Upper lobe of left lung (tissue), 6 donors: ENCODE results near the gene GAST. TPM values are rescaled to one million over a fixed set of nuclear protein-coding genes. Genes with fewer than 3 reads are reported as not detected.

Experiments
- ATAC-seq, 2 donors: fragments of 200-7000 bp; cut with Tn5 transposase; one replicate each; pipeline ENCODE4 v1.9.1; 2022; ENCODE audit warnings: mild to moderate bottlenecking in 2 of 2, moderate library complexity in 2 of 2; ENCODE audit not compliant: low FRiP score in 2 of 2
- DNase-seq, 2 donors: peaks; one replicate each; pipeline ENCODE4 v3.0.0-alpha.2; 2019 to 2020
- H3K27ac ChIP-seq, 4 donors: fragments of 200-600 bp; sonication (generic); one replicate each; pipeline ENCODE4 v1.5.1; 2016 to 2019
- H3K27me3 ChIP-seq, 4 donors: fragments of 200-600 bp; sonication (generic); one replicate each; pipeline ENCODE4 v1.5.1; 2017 to 2019
- H3K36me3 ChIP-seq, 4 donors: fragments of 200-600 bp; sonication (generic); one replicate each; pipeline ENCODE4 v1.5.1; 2016 to 2019
- H3K4me1 ChIP-seq, 4 donors: fragments of 200-600 bp; sonication (generic); one replicate each; pipeline ENCODE4 v1.5.1; 2018 to 2019
- H3K4me3 ChIP-seq, 4 donors: fragments of 200-600 bp; sonication (generic); one replicate each; pipeline ENCODE4 v1.5.1; 2017 to 2019; ENCODE audit warnings: mild to moderate bottlenecking in 2 of 4, moderate library complexity in 1 of 4
- H3K9me3 ChIP-seq, 4 donors: fragments of 200-600 bp; sonication (generic); one replicate each; pipeline ENCODE4 v1.5.1; 2018 to 2019
- CTCF ChIP-seq, 6 experiments: fragments of 450-650 bp in 4 of 6; fragments of 200-600 bp in 2 of 6; sonication (generic) in 2 of 6; IDR thresholded peaks; one replicate each; pipeline ENCODE4 v1.5.1; 2016 to 2019; ENCODE audit warnings: antibody characterized with exemption in 6 of 6
- EP300 ChIP-seq, 4 donors: sonication (generic); formaldehyde crosslinking; IDR thresholded peaks; one replicate each; pipeline ENCODE4 v1.5.1; 2017; ENCODE audit warnings: antibody characterized with exemption in 4 of 4, control low read depth in 2 of 4
- POLR2A ChIP-seq, 4 donors: fragments of 450-650 bp; IDR thresholded peaks; one replicate each; pipeline ENCODE4 v1.5.1; 2016 to 2017; ENCODE audit warnings: antibody characterized with exemption in 4 of 4, mild to moderate bottlenecking in 2 of 4
- POLR2AphosphoS5 ChIP-seq, 2 donors: sonication (generic); formaldehyde crosslinking; IDR thresholded peaks; one replicate each; pipeline ENCODE4 v1.5.1; 2017; ENCODE audit warnings: antibody characterized with exemption in 2 of 2
- WGBS, 2 donors: methylation state at CpG; one replicate each; pipeline ENCODE4 v1.1.5; 2017 to 2018; 5-methylcytosine and 5-hydroxymethylcytosine counted together
- small RNA-seq, 4 donors: library from RNA; depleted of rRNA; stranded (forward); fragments of <200 nt; gene quantifications; one replicate each; pipeline ENCODE3, GENCODE V24; 2016
- total RNA-seq, 6 donors: library from RNA; depleted of rRNA in 4 of 6; stranded (reverse); fragments of >200 nt in 4 of 6; gene quantifications; one replicate each; pipeline versions ENCODE4 v1.1.0 to v1.2.1, GENCODE V29; 2016 to 2021
- donor health status: DM: no; HTN: no; CAD: no; lungs with moderate emphysema.
- donor health status: DM: no; HTN: yes; CAD: no; lungs with severe emphysema.

Gene GAST
- total RNA-seq, 6 donors from 2014 or later, result not detected

GRCh38 chr17:41758601-41759000 lies 46.5 kb downstream of the GAST start:
- H3K4me1 ChIP-seq, result no peaks in the 10 kb centered on the region
- peaks cover 50 to 92% (median 82%) of the 10 kb centered on the region in 4 donors for H3K36me3 ChIP-seq
- H3K27me3 ChIP-seq, result no peaks in the 10 kb centered on the region
- H3K9me3 ChIP-seq, result no peaks in the 10 kb centered on the region
- no peak overlapping the region for H3K27ac ChIP-seq
- ATAC-seq, result peak in 1 of 2 donors; percentile 31
- 89 to 90% methylated on average over 1 to 9 of the region's 9 CpGs for WGBS, 2 donors
- TF ChIP-seq CTCF (IDR thresholded peaks at IDR 0.05), result no peak
- DNase-seq, result no peak
- no peak overlapping the region for H3K4me3 ChIP-seq

DNA sequence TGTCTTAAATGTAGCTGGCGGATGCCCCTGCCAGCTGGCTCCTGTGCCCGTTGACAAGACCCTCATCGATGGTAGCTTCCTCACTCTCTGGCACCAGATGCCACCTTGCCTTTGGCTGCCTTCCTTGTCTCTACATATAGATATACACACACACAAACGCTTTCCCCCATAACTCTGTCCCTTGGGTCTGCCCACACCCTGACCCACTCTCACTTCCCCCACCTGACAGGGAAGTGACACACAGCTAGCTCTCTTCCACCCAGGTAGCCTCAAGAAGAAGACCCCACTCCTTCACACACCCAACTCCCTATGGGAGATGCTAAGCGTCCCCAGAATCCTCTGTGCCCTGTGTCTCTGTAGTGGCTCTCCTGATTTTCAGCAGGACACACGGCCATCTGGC lies 48.7 kb downstream of the GAST start:
- Histone ChIP-seq H3K27me3 (no peaks in the 10 kb centered on the region), H3K4me3 (no peak overlapping the region), H3K4me1 (no peaks in the 10 kb centered on the region), H3K27ac (no peak overlapping the region), H3K36me3 (peaks cover 62 to 98% (median 83%) of the 10 kb centered on the region in 4 donors), H3K9me3 (no peaks in the 10 kb centered on the region)
- 92% methylated on average over 6 of the region's 6 CpGs for WGBS, 2 donors
- TF ChIP-seq POLR2A (IDR thresholded peaks at IDR 0.05), result no peak
- TF ChIP-seq POLR2AphosphoS5 (IDR thresholded peaks at IDR 0.05), result no peak
- TF ChIP-seq EP300 (IDR thresholded peaks at IDR 0.05), result no peak
- no peak for TF ChIP-seq CTCF (IDR thresholded peaks at IDR 0.05)
- no peak for ATAC-seq
- DNase-seq, result no peak

DNA sequence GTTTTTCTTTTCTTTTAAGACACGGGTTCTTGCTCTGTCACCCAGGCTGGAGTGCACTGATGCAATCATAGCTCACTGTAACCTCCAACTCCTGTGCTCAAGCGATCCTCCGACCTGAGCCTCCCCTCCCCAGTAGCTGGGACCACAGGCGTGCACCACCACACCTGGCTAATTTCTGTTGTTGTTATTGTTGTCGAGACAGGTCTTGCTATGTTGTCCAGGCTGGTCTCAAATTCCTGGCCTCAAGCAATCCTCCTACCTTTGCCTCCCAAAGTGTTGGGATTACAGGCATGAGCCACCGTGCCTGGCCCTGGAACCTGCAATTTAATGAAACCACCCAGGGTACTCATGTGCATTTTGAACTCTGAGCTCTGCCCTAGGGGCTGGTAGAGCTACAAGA lies 50.3 kb downstream of the GAST start:
- H3K27ac ChIP-seq, result no peak overlapping the region
- no peak for ATAC-seq
- no peak overlapping the region for H3K4me3 ChIP-seq
- H3K27me3 ChIP-seq, result no peaks in the 10 kb centered on the region
- no peaks in the 10 kb centered on the region for H3K4me1 ChIP-seq
- WGBS, 2 donors, result 78 to 96% methylated on average over 6 of the region's 6 CpGs
- no peaks in the 10 kb centered on the region for H3K9me3 ChIP-seq
- TF ChIP-seq EP300 (IDR thresholded peaks at IDR 0.05), result no peak
- H3K36me3 ChIP-seq, result peaks cover 70 to 98% (median 82%) of the 10 kb centered on the region in 4 donors
- no peak for DNase-seq

DNA sequence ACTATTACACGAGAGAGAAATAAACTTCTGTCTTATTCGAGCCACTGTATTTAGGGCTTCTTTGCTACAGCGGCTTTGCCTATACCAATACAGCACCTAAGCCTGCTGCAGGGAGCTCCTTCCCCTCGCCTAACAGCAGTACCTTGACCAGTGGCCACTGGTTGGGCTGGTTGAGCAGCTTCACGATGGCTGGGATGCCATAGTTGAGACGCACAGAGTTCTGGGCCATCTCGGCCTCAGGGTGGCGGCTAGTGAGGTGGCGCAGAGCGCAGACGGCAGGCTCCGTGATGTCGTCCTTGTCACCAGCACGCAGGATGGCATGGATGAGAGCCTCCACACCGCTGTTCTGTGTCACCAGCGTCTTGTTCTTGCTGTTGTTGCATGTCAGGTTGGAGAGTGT lies 50.7 kb downstream of the GAST start:
- WGBS, 2 donors, result 92 to 96% methylated on average over 7 to 16 of the region's 16 CpGs
- Histone ChIP-seq H3K27ac (no peak overlapping the region), H3K27me3 (no peaks in the 10 kb centered on the region), H3K36me3 (peaks cover 69 to 98% (median 84%) of the 10 kb centered on the region in 4 donors), H3K4me1 (no peaks in the 10 kb centered on the region), H3K4me3 (no peak overlapping the region), H3K9me3 (no peaks in the 10 kb centered on the region)
- TF ChIP-seq POLR2AphosphoS5 (IDR thresholded peaks at IDR 0.05) (no peak), EP300 (IDR thresholded peaks at IDR 0.05) (no peak), POLR2A (IDR thresholded peaks at IDR 0.05) (no peak), CTCF (IDR thresholded peaks at IDR 0.05) (no peak)
- no peak for ATAC-seq
- DNase-seq, result no peak

- Histone ChIP-seq H3K36me3 (peaks cover 72 to 98% (median 85%) of the 10 kb centered on the region in 4 donors), H3K27me3 (no peaks in the 10 kb centered on the region), H3K4me1 (no peaks in the 10 kb centered on the region), H3K9me3 (no peaks in the 10 kb centered on the region), H3K27ac (no peak overlapping the region), H3K4me3 (no peak overlapping the region)
- DNase-seq (no peak), ATAC-seq (no peak)
- WGBS, 2 donors, result 92 to 96% methylated on average over 8 of the region's 8 CpGs
- TF ChIP-seq POLR2AphosphoS5 (IDR thresholded peaks at IDR 0.05) (no peak), CTCF (IDR thresholded peaks at IDR 0.05) (no peak), EP300 (IDR thresholded peaks at IDR 0.05) (no peak), POLR2A (IDR thresholded peaks at IDR 0.05) (no peak)
These were observed 51.2 kb downstream of the GAST start for GRCh38 chr17:41763327-41763726.

Small RNA genes lying within 50 kb of the gene (small RNA-seq; reads per million reads assigned to genes)
- gene RN7SL399P (0 reads per million in 4 donors), gene RNA5SP442 (0 to 0.14 (median 0) reads per million in 4 donors)

Other genes starting within 250 kb of the GAST start
- not detected for gene KRT32, start 244.9 kb upstream of the GAST start, total RNA-seq
- gene KRT35, start 231.2 kb upstream of the GAST start, total RNA-seq, result not detected
- gene KRT36, start 222.4 kb upstream of the GAST start, total RNA-seq, result not detected
- 10 to 100 TPM in 1 of 6 donors, 1 to 10 TPM in 5; 1.0 to 12.1 (median 7.2) TPM for gene KRT13, start 206.7 kb upstream of the GAST start, total RNA-seq
- gene KRT15, start 193.4 kb upstream of the GAST start, total RNA-seq, result 10 to 100 TPM; 10.5 to 57.9 (median 19.2) TPM
- 1,000 to 10,000 TPM in 1 of 6 donors, 100 to 1,000 TPM in 5; 235 to 1,101 (median 666) TPM for gene KRT19, start 184.0 kb upstream of the GAST start, total RNA-seq
- not detected for gene KRT9, start 140.3 kb upstream of the GAST start, total RNA-seq
- not detected for gene KRT14, start 125.4 kb upstream of the GAST start, total RNA-seq
- gene KRT16, start 99.6 kb upstream of the GAST start, total RNA-seq, result not detected
- 10 to 100 TPM in 4 of 6 donors, 1 to 10 TPM in 1, under 1 TPM in 1; 0.78 to 33.3 (median 18.0) TPM for gene KRT17, start 87.8 kb upstream of the GAST start, total RNA-seq
- 100 to 1,000 TPM; 109 to 998 (median 405) TPM for gene EIF1, start 23.4 kb upstream of the GAST start, total RNA-seq
- 1 to 10 TPM in 1 of 6 donors, under 1 TPM in 3, not detected in 2; 0.14 to 1.0 (median 0.59) TPM for gene HAP1, start 22.3 kb downstream of the GAST start, total RNA-seq
- gene JUP, start 74.4 kb downstream of the GAST start, total RNA-seq, result 100 to 1,000 TPM; 120 to 241 (median 143) TPM
- 10 to 100 TPM in 2 of 6 donors, 1 to 10 TPM in 4; 5.8 to 26.2 (median 8.9) TPM for gene P3H4, start 99.6 kb downstream of the GAST start, total RNA-seq
- 10 to 100 TPM in 5 of 6 donors, 1 to 10 TPM in 1; 8.9 to 59.7 (median 29.3) TPM for gene FKBP10, start 100.7 kb downstream of the GAST start, total RNA-seq
- 10 to 100 TPM; 35.1 to 61.8 (median 37.5) TPM for gene NT5C3B, start 123.9 kb downstream of the GAST start, total RNA-seq
- gene KLHL10, start 125.5 kb downstream of the GAST start, total RNA-seq, result 1 to 10 TPM in 1 of 6 donors, under 1 TPM in 2, not detected in 3; 0.17 to 1.1 (median 0.37) TPM
- 10 to 100 TPM; 13.3 to 25.2 (median 15.5) TPM for gene KLHL11, start 153.1 kb downstream of the GAST start, total RNA-seq
- 100 to 1,000 TPM in 2 of 6 donors, 10 to 100 TPM in 4; 41.9 to 132 (median 84.6) TPM for gene ACLY, start 206.6 kb downstream of the GAST start, total RNA-seq
- gene ODAD4, start 218.3 kb downstream of the GAST start, total RNA-seq, result 10 to 100 TPM in 2 of 6 donors, 1 to 10 TPM in 4; 1.2 to 16.9 (median 4.8) TPM